ENCODE measurements around the gene WDR6.

The WDR6 gene

DNA sequence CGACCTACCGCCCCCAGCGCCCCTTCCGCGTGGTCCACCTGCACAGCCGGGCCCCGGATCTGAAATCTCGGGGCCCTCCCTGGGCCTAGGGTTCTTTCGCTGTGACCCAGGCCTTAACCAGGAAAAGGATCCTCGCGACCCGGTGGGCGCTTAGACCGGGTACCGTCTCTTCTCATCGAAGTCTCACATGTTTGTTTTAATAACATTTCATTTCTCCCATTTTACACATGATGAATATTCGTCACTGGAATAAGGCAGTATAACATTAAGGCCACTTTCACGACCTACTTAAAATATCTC, 11.5 kb downstream of the WDR6 start:
- no peaks in the 10 kb centered on the region for H3K27me3 ChIP-seq (ENCODE audit: control insufficient read depth, insufficient read depth, low read length)
- H3K4me1 ChIP-seq (ENCODE audit: control insufficient read depth, insufficient read depth, low read length), result peaks cover 38% of the 10 kb centered on the region
- no peaks in the 10 kb centered on the region for H3K9me3 ChIP-seq (replicated peaks; ENCODE audit: low read length)
- H3K36me3 ChIP-seq (ENCODE audit: insufficient read depth, low read length), result peaks cover 40% of the 10 kb centered on the region
- peak overlapping the region; percentile 99 for H3K4me2 ChIP-seq (ENCODE audit: low read length)
- H3K9ac ChIP-seq (ENCODE audit: low read depth, low read length), result peak overlapping the region; percentile 79
- peak overlapping the region; percentile 95 for H3K4me3 ChIP-seq (ENCODE audit: low read length)

DNA sequence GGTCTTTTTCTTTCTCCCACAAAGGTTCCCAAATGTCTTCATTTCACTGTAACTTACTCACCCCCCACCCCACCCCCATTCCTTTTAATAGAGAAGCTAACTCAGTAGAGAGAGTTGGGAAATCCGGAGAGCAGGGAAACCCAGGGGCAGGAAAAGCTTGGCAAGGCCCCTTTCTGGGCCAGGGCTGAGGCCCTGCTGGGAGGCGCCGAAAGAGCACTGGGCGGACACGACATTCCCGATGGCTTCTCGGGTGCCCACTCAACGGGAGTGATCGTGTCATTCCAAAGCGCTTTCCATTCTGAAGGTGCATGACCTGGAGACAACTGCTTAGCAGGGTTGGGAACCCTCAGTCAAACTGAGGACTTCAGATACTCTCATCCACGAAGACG, 12.7 kb downstream of the WDR6 start:
- Histone ChIP-seq H3K27me3 (ENCODE audit: control insufficient read depth, insufficient read depth, low read length) (no peaks in the 10 kb centered on the region), H3K9ac (ENCODE audit: low read depth, low read length) (peak overlapping the region; percentile 97)

DNA sequence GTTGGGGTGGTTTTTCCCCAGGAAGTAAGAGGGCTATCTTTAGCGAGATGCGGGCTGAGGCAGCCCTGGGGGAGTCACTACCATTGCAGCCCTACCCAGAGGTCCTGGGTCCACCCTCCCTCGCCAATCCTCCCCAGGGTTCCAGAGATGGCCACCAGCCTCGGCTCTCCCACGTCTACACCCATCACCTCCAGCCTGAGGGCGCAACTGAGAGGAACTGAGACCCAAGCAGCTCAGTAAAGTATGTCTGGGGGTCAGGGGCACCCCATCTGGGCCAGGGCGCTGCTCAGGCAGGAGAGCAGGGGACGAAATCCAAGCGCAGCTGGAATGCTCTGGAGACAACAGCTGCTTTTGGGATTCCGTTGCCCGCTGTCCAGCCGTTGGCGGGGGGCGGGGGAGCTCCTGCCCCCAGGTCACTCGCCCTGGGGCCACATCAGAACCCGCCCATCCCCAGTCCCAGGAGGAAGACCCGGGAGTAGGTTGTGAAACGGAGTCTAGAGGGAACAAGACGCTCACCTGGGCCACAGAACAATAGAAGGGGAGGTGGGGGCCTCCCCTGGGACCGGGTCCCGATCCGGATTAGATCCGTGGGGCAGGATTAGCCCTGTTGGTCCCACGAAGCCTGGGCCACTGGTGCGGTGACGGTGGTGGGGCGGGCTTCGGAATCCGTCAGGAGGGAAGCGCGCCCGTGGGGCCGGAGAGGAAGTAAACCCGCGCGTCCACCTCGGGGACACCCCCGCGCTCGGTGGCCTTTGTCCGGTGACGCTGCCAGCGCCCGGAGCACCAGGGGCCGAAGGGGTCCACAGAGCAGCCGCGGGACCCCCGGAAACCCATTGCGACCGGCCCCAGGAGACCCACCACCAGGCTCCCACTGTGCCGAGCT, 13.4 kb downstream of the WDR6 start:
- H3K36me3 ChIP-seq (ENCODE audit: insufficient read depth, low read length), result peaks cover 40% of the 10 kb centered on the region
- no peaks in the 10 kb centered on the region for H3K27me3 ChIP-seq (ENCODE audit: control insufficient read depth, insufficient read depth, low read length)
- H3K9ac ChIP-seq (ENCODE audit: low read depth, low read length), result peak overlapping the region; percentile 97
- H3K4me2 ChIP-seq (ENCODE audit: low read length), result peak overlapping the region; percentile 97
- H3K4me1 ChIP-seq (ENCODE audit: control insufficient read depth, insufficient read depth, low read length), result peaks cover 41% of the 10 kb centered on the region
- H3K9me3 ChIP-seq (replicated peaks; ENCODE audit: low read length), result no peaks in the 10 kb centered on the region
- H3K4me3 ChIP-seq (ENCODE audit: low read length), result peak overlapping the region; percentile 95

More for the DNA sequence above, 12.7 kb downstream of the WDR6 start:
- Histone ChIP-seq H3K4me2 (ENCODE audit: low read length) (peak overlapping the region; percentile 97), H3K9me3 (replicated peaks; ENCODE audit: low read length) (no peaks in the 10 kb centered on the region), H3K4me3 (ENCODE audit: low read length) (peak overlapping the region; percentile 95), H3K36me3 (ENCODE audit: insufficient read depth, low read length) (peaks cover 40% of the 10 kb centered on the region), H3K4me1 (ENCODE audit: control insufficient read depth, insufficient read depth, low read length) (peaks cover 35% of the 10 kb centered on the region)

- Histone ChIP-seq H3K36me3 (ENCODE audit: insufficient read depth, low read length) (peaks cover 40% of the 10 kb centered on the region), H3K4me2 (ENCODE audit: low read length) (peak overlapping the region; percentile 97), H3K9ac (ENCODE audit: low read depth, low read length) (peak overlapping the region; percentile 97), H3K27me3 (ENCODE audit: control insufficient read depth, insufficient read depth, low read length) (no peaks in the 10 kb centered on the region), H3K4me1 (ENCODE audit: control insufficient read depth, insufficient read depth, low read length) (peaks cover 41% of the 10 kb centered on the region), H3K9me3 (replicated peaks; ENCODE audit: low read length) (no peaks in the 10 kb centered on the region), H3K4me3 (ENCODE audit: low read length) (peak overlapping the region; percentile 95)
These were observed 14.1 kb downstream of the WDR6 start for GRCh38 chr3:49021213-49021812.

- H3K4me1 ChIP-seq (ENCODE audit: control insufficient read depth, insufficient read depth, low read length), result peaks cover 41% of the 10 kb centered on the region
- peaks cover 44% of the 10 kb centered on the region for H3K36me3 ChIP-seq (ENCODE audit: insufficient read depth, low read length)
- H3K9me3 ChIP-seq (replicated peaks; ENCODE audit: low read length), result no peaks in the 10 kb centered on the region
- H3K27me3 ChIP-seq (ENCODE audit: control insufficient read depth, insufficient read depth, low read length), result no peaks in the 10 kb centered on the region
- peak within 1 kb of the TSS; percentile 97 for H3K9ac ChIP-seq (ENCODE audit: low read depth, low read length)
- peak within 1 kb of the TSS; percentile 97 for H3K4me2 ChIP-seq (ENCODE audit: low read length)
- peak within 1 kb of the TSS; percentile 95 for H3K4me3 ChIP-seq (ENCODE audit: low read length)
These were observed 14.9 kb downstream of the WDR6 start, which contains the start of gene NDUFAF3 for GRCh38 chr3:49021813-49022687. Gene NDUFAF3 (plus strand): TSS chr3:49022121. CDS start chr3:49022145, 24 bp downstream.

- Histone ChIP-seq H3K36me3 (ENCODE audit: insufficient read depth, low read length) (peaks cover 51% of the 10 kb centered on the region), H3K4me1 (ENCODE audit: control insufficient read depth, insufficient read depth, low read length) (peaks cover 40% of the 10 kb centered on the region), H3K27me3 (ENCODE audit: control insufficient read depth, insufficient read depth, low read length) (no peaks in the 10 kb centered on the region)
These were observed 15.5 kb downstream of the WDR6 start for GRCh38 chr3:49022688-49023171.

DNA sequence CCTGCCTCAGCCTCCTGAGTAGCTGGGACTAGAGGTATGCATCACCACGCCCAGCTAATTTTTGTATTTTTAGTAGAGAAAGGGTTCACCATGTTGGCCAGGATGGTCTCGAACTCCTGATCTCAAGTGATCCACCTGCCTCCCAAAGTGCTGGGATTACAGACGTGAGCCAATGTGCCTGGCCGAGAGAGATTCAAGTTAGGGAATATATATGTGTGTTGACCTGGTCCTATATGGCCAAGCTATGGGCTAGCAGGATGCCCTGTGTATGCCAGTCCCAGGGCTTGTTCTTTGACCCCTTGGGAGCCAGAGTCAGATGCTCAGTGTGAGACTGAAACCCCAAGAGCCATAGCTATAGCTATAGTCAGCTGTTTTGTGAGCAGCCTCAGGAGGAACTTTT, 16.6 kb downstream of the WDR6 start:
- no peaks in the 10 kb centered on the region for H3K27me3 ChIP-seq (ENCODE audit: control insufficient read depth, insufficient read depth, low read length)
- H3K4me1 ChIP-seq (ENCODE audit: control insufficient read depth, insufficient read depth, low read length), result peaks cover 46% of the 10 kb centered on the region
- H3K9me3 ChIP-seq (replicated peaks; ENCODE audit: low read length), result no peaks in the 10 kb centered on the region
- H3K9ac ChIP-seq (ENCODE audit: low read depth, low read length), result no peak overlapping the region
- H3K4me3 ChIP-seq (ENCODE audit: low read length), result no peak overlapping the region
- H3K36me3 ChIP-seq (ENCODE audit: insufficient read depth, low read length), result peaks cover 53% of the 10 kb centered on the region
- H3K4me2 ChIP-seq (ENCODE audit: low read length), result no peak overlapping the region

More at GRCh38 chr3:49022688-49023171, 15.5 kb downstream of the WDR6 start:
- H3K9ac ChIP-seq (ENCODE audit: low read depth, low read length), result peak overlapping the region; percentile 97
- H3K4me3 ChIP-seq (ENCODE audit: low read length), result peak overlapping the region; percentile 95
- peak overlapping the region; percentile 97 for H3K4me2 ChIP-seq (ENCODE audit: low read length)
- H3K9me3 ChIP-seq (replicated peaks; ENCODE audit: low read length), result no peaks in the 10 kb centered on the region

- Histone ChIP-seq H3K9ac (ENCODE audit: low read depth, low read length) (no peak overlapping the region), H3K4me2 (ENCODE audit: low read length) (no peak overlapping the region), H3K4me1 (ENCODE audit: control insufficient read depth, insufficient read depth, low read length) (peaks cover 48% of the 10 kb centered on the region), H3K27me3 (ENCODE audit: control insufficient read depth, insufficient read depth, low read length) (no peaks in the 10 kb centered on the region), H3K9me3 (replicated peaks; ENCODE audit: low read length) (no peaks in the 10 kb centered on the region), H3K4me3 (ENCODE audit: low read length) (no peak overlapping the region), H3K36me3 (ENCODE audit: insufficient read depth, low read length) (peaks cover 53% of the 10 kb centered on the region)
These were observed 17.3 kb downstream of the WDR6 start for GRCh38 chr3:49024449-49024848.

DNA sequence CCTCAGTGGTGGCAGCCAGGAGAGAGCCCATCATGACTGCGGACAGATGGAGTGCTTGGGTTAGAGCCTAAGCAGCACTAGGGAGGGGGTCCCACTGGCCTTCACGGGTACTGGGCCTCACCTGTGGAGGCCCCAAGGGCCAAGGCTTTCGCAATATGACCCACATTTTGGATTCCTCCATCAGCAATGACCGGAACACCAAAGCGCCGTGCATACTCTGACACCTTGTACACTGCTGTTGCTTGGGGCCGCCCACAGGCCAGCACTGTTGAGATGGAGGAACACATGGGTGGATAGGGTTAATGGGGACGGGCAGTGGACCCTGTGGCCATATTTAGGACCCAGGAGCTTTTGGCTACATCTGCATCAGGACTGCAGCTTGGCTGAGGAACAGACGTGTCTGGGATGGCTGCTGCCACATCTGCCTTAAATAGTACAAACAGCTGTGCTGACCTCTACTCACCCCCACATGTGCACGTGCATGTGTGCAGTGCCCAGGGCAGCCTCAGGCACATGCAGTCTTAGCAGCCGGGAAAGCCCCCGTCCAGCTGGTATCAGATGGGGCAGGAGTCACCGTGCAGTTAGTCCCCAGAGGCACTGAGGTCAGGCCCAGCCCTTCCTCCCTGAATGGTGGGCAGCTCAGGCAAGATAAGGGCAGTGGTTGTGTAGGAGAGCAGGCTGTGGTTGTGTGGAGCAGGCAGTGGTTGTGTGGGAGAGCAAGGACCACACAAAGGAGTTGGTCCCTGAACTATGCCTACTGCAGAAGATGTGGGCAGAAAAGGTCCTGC, 18.0 kb downstream of the WDR6 start:
- peaks cover 43% of the 10 kb centered on the region for H3K4me1 ChIP-seq (ENCODE audit: control insufficient read depth, insufficient read depth, low read length)
- no peaks in the 10 kb centered on the region for H3K9me3 ChIP-seq (replicated peaks; ENCODE audit: low read length)
- no peak overlapping the region for H3K4me3 ChIP-seq (ENCODE audit: low read length)
- no peaks in the 10 kb centered on the region for H3K27me3 ChIP-seq (ENCODE audit: control insufficient read depth, insufficient read depth, low read length)
- H3K4me2 ChIP-seq (ENCODE audit: low read length), result no peak overlapping the region
- H3K9ac ChIP-seq (ENCODE audit: low read depth, low read length), result no peak overlapping the region
- peaks cover 58% of the 10 kb centered on the region for H3K36me3 ChIP-seq (ENCODE audit: insufficient read depth, low read length)

DNA sequence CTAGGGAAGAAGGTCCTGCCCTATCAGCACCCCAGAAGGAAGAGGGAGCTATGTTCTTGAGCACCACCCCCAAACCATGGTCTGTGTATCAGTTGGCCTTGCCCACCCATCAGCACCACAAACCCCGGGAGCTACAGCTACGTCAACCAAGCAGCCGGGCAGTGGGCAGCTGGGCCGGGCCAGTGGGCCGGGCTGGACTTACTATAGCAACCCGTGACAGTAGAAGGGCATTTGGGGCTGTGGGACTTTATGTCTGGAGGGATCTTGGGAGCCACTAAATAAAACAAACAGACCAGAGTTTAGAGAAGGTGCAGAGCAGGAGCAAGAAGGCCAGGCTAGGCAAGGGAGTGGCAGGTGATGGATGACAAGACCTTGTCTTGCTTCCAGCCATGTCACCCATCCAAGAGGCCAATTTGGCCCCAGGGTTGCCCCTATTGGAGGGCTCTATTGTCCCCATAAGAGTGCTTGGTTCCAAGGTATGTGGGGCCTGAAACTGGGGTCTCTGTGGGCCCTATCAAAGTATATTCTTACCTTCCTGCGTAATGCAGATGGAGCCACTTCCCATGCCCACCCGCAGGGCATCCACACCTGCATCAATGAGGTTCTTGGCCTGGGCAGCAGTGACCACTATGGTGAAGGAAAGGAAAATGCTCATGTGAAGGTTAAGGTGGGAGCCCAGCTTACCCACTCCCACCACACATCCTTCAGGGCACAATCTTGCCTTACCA, 18.8 kb downstream of the WDR6 start:
- Histone ChIP-seq H3K9me3 (replicated peaks; ENCODE audit: low read length) (no peaks in the 10 kb centered on the region), H3K4me1 (ENCODE audit: control insufficient read depth, insufficient read depth, low read length) (peaks cover 41% of the 10 kb centered on the region), H3K27me3 (ENCODE audit: control insufficient read depth, insufficient read depth, low read length) (no peaks in the 10 kb centered on the region), H3K4me2 (ENCODE audit: low read length) (no peak overlapping the region), H3K4me3 (ENCODE audit: low read length) (no peak overlapping the region), H3K36me3 (ENCODE audit: insufficient read depth, low read length) (peaks cover 64% of the 10 kb centered on the region), H3K9ac (ENCODE audit: low read depth, low read length) (no peak overlapping the region)
